GM23338 (cell line): ENCODE results near the gene STAC2.

Experiments
- CREB1 ChIP-seq: fragments of 250-450 bp; sonication (Bioruptor Pico); IDR thresholded peaks from 2 replicates; pipeline ENCODE4 v1.5.0; 2020; ENCODE audit warnings: low read depth, mild to moderate bottlenecking, moderate library complexity
- CTCF ChIP-seq, 2 experiments: fragments of 200-600 bp in 1 of 2; sonication (generic) in 1 of 2; conservative IDR thresholded peaks; 2 replicates each; pipeline versions ENCODE4 v1.5.1 to v1.6.1; 2016 to 2017; ENCODE audit warnings: antibody characterized with exemption in 2 of 2, low read depth in 2 of 2, mild to moderate bottlenecking in 2 of 2, moderate library complexity in 1 of 2
- EZH2 ChIP-seq: fragments of 200-600 bp; sonication (generic); IDR thresholded peaks from one replicate; pipeline ENCODE4 v1.8.0; 2017; ENCODE audit warnings: antibody characterized with exemption, mild to moderate bottlenecking, low read depth; ENCODE audit not compliant: unreplicated experiment
- EZH2phosphoT487 ChIP-seq: fragments of 200-600 bp; sonication (generic); IDR thresholded peaks from one replicate; pipeline ENCODE4 v1.8.1; 2018; ENCODE audit warnings: antibody characterized with exemption; ENCODE audit not compliant: unreplicated experiment
- REST ChIP-seq: IDR thresholded peaks from one replicate; pipeline ENCODE4 v1.6.1; 2018; ENCODE audit warnings: antibody characterized with exemption; ENCODE audit not compliant: unreplicated experiment
- ZNF331 ChIP-seq: fragments of 250-450 bp; sonication (Bioruptor Pico); IDR thresholded peaks from 2 replicates; pipeline ENCODE4 v1.5.0; 2020; ENCODE audit warnings: low read depth, mild to moderate bottlenecking, moderate library complexity

- TF ChIP-seq CTCF (conservative IDR thresholded peaks at IDR 0.05; ENCODE audit: low read depth in 2 of 2) (no peak), ZNF331 (no peak), EZH2phosphoT487 (no peak), REST (no peak), EZH2 (no peak), CREB1 (CRISPR knock-in tag) (no peak)
These were observed 25.5 kb downstream of the STAC2 start, which contains the start of gene RPL19 for GRCh38 chr17:39200070-39200879.
